Spleen (tissue), 7 donors: ENCODE measurements around the gene ZNF669.

Source experiments
- CTCF ChIP-seq, 11 experiments: fragments of 200-600 bp in 7 of 11; fragments of 450-650 bp in 4 of 11; sonication (generic) in 4 of 11; IDR thresholded peaks in 8 of 11; conservative IDR thresholded peaks in 3 of 11; 1 replicate in 7 of 11; 2 replicates in 4 of 11; pipeline versions ENCODE4 v1.4.0 to v1.8.0; 2016 to 2021; ENCODE audit warnings: antibody characterized with exemption in 11 of 11, inconsistent platforms in 4 of 11, mild to moderate bottlenecking in 1 of 11
- POLR2A ChIP-seq, 3 donors: fragments of 450-650 bp; IDR thresholded peaks; one replicate each; pipeline ENCODE4 v1.5.1; 2017; ENCODE audit warnings: antibody characterized with exemption in 3 of 3, mild to moderate bottlenecking in 1 of 3
- POLR2AphosphoS5 ChIP-seq, 3 donors: sonication (generic); formaldehyde crosslinking; IDR thresholded peaks; one replicate each; pipeline ENCODE4 v1.5.1; 2017; ENCODE audit warnings: antibody characterized with exemption in 3 of 3
- donor health status: DM: no; HTN: no; CAD: no; lungs with moderate emphysema.
- donor health status: DM: no; HTN: no; CAD: no.
- donor health status: DM: no; HTN: no; CAD: no.

DNA sequence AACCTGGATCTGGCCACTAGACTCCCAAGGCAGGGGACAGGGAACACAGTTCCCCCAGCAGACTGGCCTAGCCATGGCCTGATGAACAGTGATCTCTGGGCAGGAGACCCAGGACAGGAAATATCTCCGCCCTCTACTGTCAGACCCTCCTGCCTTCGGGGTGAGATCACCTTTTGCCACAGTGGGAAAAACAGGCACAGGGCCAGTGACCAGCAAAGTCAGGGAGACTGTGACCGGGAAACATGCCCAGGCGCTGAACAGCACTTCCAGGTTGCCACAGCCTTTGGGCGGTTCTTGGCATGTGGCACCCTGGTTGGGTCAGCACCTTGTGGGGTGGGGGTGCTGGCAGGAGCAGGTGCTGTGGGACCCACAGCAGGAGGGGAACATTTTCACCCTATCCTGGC is 8.9 kb upstream of the ZNF669 start:
- TF ChIP-seq POLR2AphosphoS5 (IDR thresholded peaks at IDR 0.05) (no peak), CTCF (IDR thresholded peaks at IDR 0.05 in 8 of 11, conservative IDR thresholded peaks at IDR 0.05 in 3 of 11) (no peak), POLR2A (IDR thresholded peaks at IDR 0.05) (no peak)
